PC-3 (cell line): ENCODE data around the gene IFNA13. TPM values are rescaled to one million over a fixed set of nuclear protein-coding genes. Genes with fewer than 3 reads are reported as not detected.

ENCODE experiments used
- ATAC-seq: fragments of 200-7000 bp; cut with Tn5 transposase; 2 replicates; pipeline ENCODE4 v1.9.1; 2020; ENCODE audit warnings: mild to moderate bottlenecking, moderate library complexity
- BruUV-seq: library from RNA; stranded (reverse); fragments of 400-500 nt; replicated peaks from 2 replicates; lab custom pipeline; 2021; lab: Mats Ljungman, UMichigan
- CTCF ChIA-PET: fragments of 300-600 bp; sonication (Branson Sonifier 250); formaldehyde crosslinking; loops from one replicate; lab custom pipeline; 2022; ENCODE audit warnings: antibody characterized with exemption; lab: Charles Lee
- POLR2A ChIA-PET: fragments of 300-600 bp; sonication (Branson Sonifier 250); formaldehyde crosslinking; loops from one replicate; lab custom pipeline; 2022; ENCODE audit warnings: antibody characterized with exemption; ENCODE audit not compliant: unreplicated experiment; lab: Charles Lee
- DNase-seq: peaks from one replicate; pipeline ENCODE4 v3.0.0-alpha.2; 2015
- H2AFZ ChIP-seq: fragments of 300-600 bp; sonication (generic); 2 replicates; pipeline ENCODE4 v1.6.0; 2016; ENCODE audit warnings: antibody characterized with exemption, low read length
- H3F3A ChIP-seq: fragments of 300-600 bp; sonication (generic); one replicate; pipeline ENCODE4 v1.6.0; 2017; ENCODE audit warnings: antibody characterized with exemption, low read length, control low read depth, mild to moderate bottlenecking; ENCODE audit not compliant: unreplicated experiment
- H3K27ac ChIP-seq: fragments of 300-600 bp; sonication (generic); 2 replicates; pipeline ENCODE4 v1.5.1; 2016; ENCODE audit warnings: mild to moderate bottlenecking, low read length
- H3K27me3 ChIP-seq: fragments of 300-600 bp; sonication (generic); 2 replicates; pipeline ENCODE4 v1.6.1; 2016; ENCODE audit warnings: low read length, mixed read lengths
- H3K36me3 ChIP-seq: fragments of 300-600 bp; sonication (generic); 2 replicates; pipeline ENCODE4 v1.6.1; 2016; ENCODE audit warnings: low read depth, mixed run types, low read length, mixed read lengths
- H3K4me1 ChIP-seq: fragments of 300-600 bp; sonication (generic); 2 replicates; pipeline ENCODE4 v1.5.1; 2016; ENCODE audit warnings: low read length; ENCODE audit not compliant: insufficient read depth
- H3K4me2 ChIP-seq: fragments of 300-600 bp; sonication (generic); 2 replicates; pipeline ENCODE4 v1.6.0; 2016; ENCODE audit warnings: low read length
- H3K4me3 ChIP-seq: fragments of 300-600 bp; sonication (generic); 2 replicates; pipeline ENCODE4 v1.5.1; 2016; ENCODE audit warnings: mild to moderate bottlenecking, low read length, mixed read lengths
- H3K79me2 ChIP-seq: fragments of 300-600 bp; sonication (generic); 2 replicates; pipeline ENCODE4 v1.6.1; 2017; ENCODE audit warnings: low read length, mixed read lengths
- H3K9ac ChIP-seq: fragments of 300-600 bp; sonication (generic); 2 replicates; pipeline ENCODE4 v1.6.0; 2016; ENCODE audit warnings: mild to moderate bottlenecking, low read length
- H3K9me2 ChIP-seq: fragments of 300-600 bp; sonication (generic); replicated peaks from 2 replicates; pipeline ENCODE4 v1.6.1; 2016; ENCODE audit warnings: mixed run types, low read length, mixed read lengths
- H3K9me3 ChIP-seq: fragments of 300-600 bp; sonication (generic); 2 replicates; pipeline ENCODE4 v1.6.1; 2016; ENCODE audit warnings: low read length, mixed read lengths
- H4K20me1 ChIP-seq: fragments of 300-600 bp; sonication (generic); 2 replicates; pipeline ENCODE4 v1.6.1; 2016; ENCODE audit warnings: low read length, mixed read lengths
- EZH2 ChIP-seq: fragments of 300-600 bp; sonication (generic); IDR thresholded peaks from one replicate; pipeline ENCODE4 v1.6.1; 2017; ENCODE audit warnings: antibody characterized with exemption, mild to moderate bottlenecking, low read length; ENCODE audit not compliant: unreplicated experiment
- EZH2phosphoT487 ChIP-seq: fragments of 300-600 bp; sonication (generic); IDR thresholded peaks from 2 replicates; pipeline ENCODE4 v1.6.1; 2018; ENCODE audit warnings: mild to moderate bottlenecking, antibody characterized with exemption, low read length, borderline replicate concordance
- intact Hi-C: fragments of 100-400 bp; cut with micrococcal nuclease; formaldehyde crosslinking; loops from 2 replicates; pipeline ENCODE4 v1.9.0; 2023
- total RNA-seq: library from RNA; depleted of rRNA; stranded (reverse); fragments of >200 nt; gene quantifications from 2 replicates; pipeline ENCODE4 v1.2.3, GENCODE V29; 2014
- TF ChIP-seq, protein P1 (sequence below): fragments of 300-600 bp; sonication (generic); conservative IDR thresholded peaks from 2 replicates; pipeline ENCODE4 v1.5.1; 2017; ENCODE audit warnings: antibody characterized with exemption, low read depth, mild to moderate bottlenecking, low read length

IFNA13 gene
- total RNA-seq, 1 experiment from 2014 or later = not detected

DNA sequence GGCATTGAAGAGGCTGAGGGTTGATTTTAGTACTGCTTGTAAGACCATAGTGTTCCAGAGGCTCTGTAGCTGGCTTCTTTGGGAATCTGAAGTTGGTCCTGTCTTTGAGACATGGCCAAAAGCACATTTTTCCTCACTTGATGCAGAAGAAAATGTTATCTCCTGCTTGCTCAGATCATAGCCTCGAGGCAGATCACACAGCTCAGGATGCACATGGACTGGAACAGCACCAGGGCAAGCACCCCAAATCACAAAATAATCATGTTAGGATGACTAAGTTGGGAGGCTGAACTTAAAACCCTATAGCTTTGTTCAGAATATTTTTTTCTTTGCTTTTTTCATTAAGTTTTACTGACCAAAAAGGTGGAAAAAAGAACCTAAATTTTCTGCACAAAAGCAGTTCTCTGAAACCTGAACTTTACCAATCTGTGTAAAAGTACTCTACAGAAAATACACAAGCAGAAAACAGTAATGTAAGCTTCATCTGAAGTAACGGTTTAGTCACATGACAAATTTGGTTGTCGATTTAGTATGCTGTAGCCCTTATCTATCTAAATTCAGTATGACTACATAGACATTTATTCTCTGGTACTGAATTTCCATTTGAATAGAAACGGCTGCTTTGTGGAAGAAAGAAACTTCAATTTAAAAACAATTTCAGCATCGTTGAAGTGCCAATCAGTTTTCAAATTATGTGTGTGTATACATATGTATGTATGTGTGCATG lies 36.0 kb downstream of the IFNA13 start:
- no peaks in the 10 kb centered on the region for H3K27me3 ChIP-seq

DNA sequence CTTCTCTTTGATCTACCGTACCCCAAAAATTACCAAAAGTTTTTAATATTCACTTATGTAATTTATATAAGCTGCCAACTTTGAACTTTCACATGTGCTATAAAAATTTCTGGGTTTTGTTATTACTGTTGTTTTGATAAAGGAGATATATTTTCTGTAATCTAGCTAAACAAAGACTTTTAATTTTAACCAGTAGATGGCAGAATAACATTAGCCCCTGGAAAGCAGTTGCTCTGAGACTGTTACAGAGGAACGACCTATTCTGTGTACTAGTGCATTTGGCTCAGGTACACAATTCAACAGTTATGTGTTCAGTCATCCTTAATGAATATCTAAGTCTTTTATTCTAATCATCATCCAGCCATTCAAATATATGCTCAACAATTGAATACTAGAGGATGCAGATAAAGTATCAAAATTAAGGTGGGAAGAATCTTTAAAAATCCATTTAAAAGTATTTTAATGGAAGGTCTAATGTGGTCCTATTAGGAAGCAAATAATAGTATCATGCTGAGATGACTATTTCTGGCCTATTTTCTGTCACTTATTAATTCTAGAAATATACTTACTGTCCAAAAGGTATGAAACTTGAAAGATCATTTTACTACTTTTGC lies 41.2 kb downstream of the IFNA13 start:
- Histone ChIP-seq H3K9ac (no peak overlapping the region), H3K9me2 (no peaks in the 10 kb centered on the region), H3F3A (no peaks in the 10 kb centered on the region), H3K79me2 (peaks cover 53% of the 10 kb centered on the region), H2AFZ (no peak overlapping the region), H3K36me3 (no peaks in the 10 kb centered on the region; the same call in none of the 2 replicates), H3K9me3 (no peaks in the 10 kb centered on the region), H3K27me3 (no peaks in the 10 kb centered on the region), H3K4me3 (no peak overlapping the region), H4K20me1 (peaks cover 18% of the 10 kb centered on the region; the same call in 1 of the 2 replicates), H3K4me1 (peaks cover 10% of the 10 kb centered on the region), H3K4me2 (no peak overlapping the region), H3K27ac (no peak overlapping the region)
- intact Hi-C loops = loop anchor here (1.0 to 2.0 kb wide), 3 partner anchors 70 to 463 kb away; no protein-coding TSS in a partner anchor
- TF ChIP-seq EZH2phosphoT487 (no peak), EZH2 (no peak)
- TF ChIP-seq, protein P1, sequence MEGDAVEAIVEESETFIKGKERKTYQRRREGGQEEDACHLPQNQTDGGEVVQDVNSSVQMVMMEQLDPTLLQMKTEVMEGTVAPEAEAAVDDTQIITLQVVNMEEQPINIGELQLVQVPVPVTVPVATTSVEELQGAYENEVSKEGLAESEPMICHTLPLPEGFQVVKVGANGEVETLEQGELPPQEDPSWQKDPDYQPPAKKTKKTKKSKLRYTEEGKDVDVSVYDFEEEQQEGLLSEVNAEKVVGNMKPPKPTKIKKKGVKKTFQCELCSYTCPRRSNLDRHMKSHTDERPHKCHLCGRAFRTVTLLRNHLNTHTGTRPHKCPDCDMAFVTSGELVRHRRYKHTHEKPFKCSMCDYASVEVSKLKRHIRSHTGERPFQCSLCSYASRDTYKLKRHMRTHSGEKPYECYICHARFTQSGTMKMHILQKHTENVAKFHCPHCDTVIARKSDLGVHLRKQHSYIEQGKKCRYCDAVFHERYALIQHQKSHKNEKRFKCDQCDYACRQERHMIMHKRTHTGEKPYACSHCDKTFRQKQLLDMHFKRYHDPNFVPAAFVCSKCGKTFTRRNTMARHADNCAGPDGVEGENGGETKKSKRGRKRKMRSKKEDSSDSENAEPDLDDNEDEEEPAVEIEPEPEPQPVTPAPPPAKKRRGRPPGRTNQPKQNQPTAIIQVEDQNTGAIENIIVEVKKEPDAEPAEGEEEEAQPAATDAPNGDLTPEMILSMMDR = peak; percentile 76
- DNase-seq (peak; percentile 63), ATAC-seq (peak; percentile 72)
- CTCF ChIA-PET = interaction anchor here (0.6 to 1.5 kb wide), 7 partner anchors 66 to 476 kb away, joined by 3 to 29 read pairs (median 4); partner anchors contain the start of gene MTAP
- POLR2A ChIA-PET = interaction anchor here (0.6 to 1.0 kb wide), 3 partner anchors 64 to 223 kb away, joined by 3 to 5 read pairs (median 4); no protein-coding TSS in a partner anchor
- no TSS peak for BruUV-seq

More for the DNA sequence above, 36.0 kb downstream of the IFNA13 start:
- CTCF ChIA-PET = no interaction called here
- H3K9ac ChIP-seq = no peak overlapping the region
- BruUV-seq = no TSS peak
- no peaks in the 10 kb centered on the region for H3K9me2 ChIP-seq
- peak overlapping the region; percentile 76 for H3K4me3 ChIP-seq
- ATAC-seq (no peak), DNase-seq (no peak)
- peaks cover 81% of the 10 kb centered on the region for H3K79me2 ChIP-seq
- H3K36me3 ChIP-seq = 0 out of 2 replicates have a peak, but pooled peaks cover 3% of the 10 kb centered on the region
- no peak overlapping the region for H3K27ac ChIP-seq
- H2AFZ ChIP-seq = no peak overlapping the region
- TF ChIP-seq EZH2phosphoT487 (no peak), EZH2 (no peak)
- TF ChIP-seq, protein P1 = no peak
- H3K9me3 ChIP-seq = no peaks in the 10 kb centered on the region
- H3F3A ChIP-seq = no peaks in the 10 kb centered on the region
- peaks cover 42% of the 10 kb centered on the region for H3K4me1 ChIP-seq
- H4K20me1 ChIP-seq = peaks cover 34% of the 10 kb centered on the region; the same call in 1 of the 2 replicates
- intact Hi-C loops = no loop called here
- POLR2A ChIA-PET = no interaction called here
- H3K4me2 ChIP-seq = peak overlapping the region; percentile 84
